Activated B cell treated with CpG ODN at 0.5 μM for 24 hours (primary cell): Measurements from ENCODE around the gene ABHD5. TPM values are rescaled to one million over a fixed set of nuclear protein-coding genes. Genes with fewer than 3 reads are reported as not detected.
"Not testable (repeated sequence)": the region's sequence is repeated elsewhere in the genome, so short reads cannot be mapped to it uniquely, and the experiment has no call there.

Experiments
- ATAC-seq: fragments of 200-7000 bp; cut with Tn5 transposase; one replicate; pipeline ENCODE4 v1.10.0; 2021; ENCODE audit warnings: low read depth, mild to moderate bottlenecking, moderate library complexity
- CTCF ChIA-PET: fragments of 350-600 bp; sonication (Branson Sonifier 250); formaldehyde crosslinking; loops from one replicate; lab custom pipeline; 2021; ENCODE audit warnings: antibody characterized with exemption; lab: Charles Lee
- POLR2A ChIA-PET: fragments of 350-600 bp; sonication (Branson Sonifier 250); formaldehyde crosslinking; loops from one replicate; lab custom pipeline; 2021; ENCODE audit warnings: antibody characterized with exemption; lab: Charles Lee
- DNase-seq: peaks from one replicate; pipeline ENCODE4 v3.0.0; 2022
- H3K27ac Mint-ChIP-seq: one replicate; pipeline ENCODE4 v1.8.0; 2020; ENCODE audit warnings: mixed read lengths
- H3K27me3 Mint-ChIP-seq: one replicate; pipeline ENCODE4 v1.8.0; 2021; ENCODE audit warnings: mixed read lengths
- H3K36me3 Mint-ChIP-seq: one replicate; pipeline ENCODE4 v1.8.0; 2021; ENCODE audit warnings: low read depth, mixed read lengths
- H3K4me1 Mint-ChIP-seq: one replicate; pipeline ENCODE4 v1.8.0; 2021; ENCODE audit warnings: mixed read lengths
- H3K4me3 Mint-ChIP-seq: one replicate; pipeline ENCODE4 v1.8.0; 2020; ENCODE audit warnings: mild to moderate bottlenecking, mixed read lengths
- H3K9me3 Mint-ChIP-seq: one replicate; pipeline ENCODE4 v1.8.0; 2020; ENCODE audit warnings: mixed read lengths
- intact Hi-C: fragments of 100-400 bp; cut with micrococcal nuclease; formaldehyde crosslinking; loops from one replicate; pipeline ENCODE4 v1.15.1; 2024
- total RNA-seq: library from RNA; stranded (reverse); gene quantifications from 2 replicates; pipeline ENCODE4 v1.2.3, GENCODE V29; 2022
- TF ChIP-seq, protein P1 (sequence below): fragments of 200-600 bp; IDR thresholded peaks from one replicate; pipeline ENCODE4 v1.8.0; 2022; ENCODE audit warnings: antibody characterized with exemption, mild to moderate bottlenecking

The ABHD5 gene
- total RNA-seq, 1 donor from 2014 or later = 6.0 TPM

DNA sequence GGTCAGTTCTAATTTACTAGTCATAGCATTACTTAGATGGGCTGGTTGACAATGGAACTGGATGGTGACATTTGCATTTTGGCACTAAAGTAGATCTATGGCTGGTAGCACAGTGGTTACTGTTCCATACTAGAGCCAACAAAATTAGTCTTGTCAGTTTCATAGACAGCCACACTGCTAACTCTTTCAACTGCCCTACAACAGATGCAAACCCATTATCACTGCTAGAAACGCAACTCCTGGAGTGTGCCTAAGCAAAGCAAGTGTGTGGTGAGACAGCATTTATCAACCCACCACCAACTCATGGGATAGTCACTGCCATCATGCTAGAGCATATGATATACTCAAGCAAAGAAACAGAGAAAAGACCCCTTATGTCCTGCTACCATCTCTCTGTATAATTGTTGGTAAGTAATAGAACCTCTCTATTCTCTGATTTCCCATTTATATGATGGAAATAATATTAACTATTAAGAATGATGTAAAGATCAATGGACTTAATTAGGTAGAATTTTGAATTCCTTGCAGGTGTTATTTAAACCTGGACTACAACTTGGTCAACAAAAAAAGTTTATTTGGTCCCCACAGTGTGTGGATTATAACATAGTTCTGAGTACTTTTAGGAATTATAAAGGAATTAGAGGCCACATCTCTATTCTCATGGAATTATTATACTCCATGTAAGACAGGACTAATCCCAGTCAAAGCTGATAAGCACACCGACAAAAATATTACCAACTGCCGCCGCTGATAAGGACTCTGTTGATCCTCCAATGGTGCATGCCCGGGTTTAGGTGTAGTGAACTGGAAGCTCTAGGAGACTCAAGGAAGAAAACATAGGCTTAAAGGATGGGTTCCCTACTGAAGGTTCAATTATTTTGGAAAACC, 19.9 kb upstream of the ABHD5 start:
- H3K27me3 Mint-ChIP-seq = peaks cover 22% of the 10 kb centered on the region
- ChIA-PET CTCF (no interaction called here), POLR2A (no interaction called here)
- intact Hi-C loops = no loop called here
- no peaks in the 10 kb centered on the region for H3K4me1 Mint-ChIP-seq
- no peaks in the 10 kb centered on the region for H3K36me3 Mint-ChIP-seq
- ATAC-seq = no peak
- H3K4me3 Mint-ChIP-seq = no peak overlapping the region
- TF ChIP-seq, protein P1, sequence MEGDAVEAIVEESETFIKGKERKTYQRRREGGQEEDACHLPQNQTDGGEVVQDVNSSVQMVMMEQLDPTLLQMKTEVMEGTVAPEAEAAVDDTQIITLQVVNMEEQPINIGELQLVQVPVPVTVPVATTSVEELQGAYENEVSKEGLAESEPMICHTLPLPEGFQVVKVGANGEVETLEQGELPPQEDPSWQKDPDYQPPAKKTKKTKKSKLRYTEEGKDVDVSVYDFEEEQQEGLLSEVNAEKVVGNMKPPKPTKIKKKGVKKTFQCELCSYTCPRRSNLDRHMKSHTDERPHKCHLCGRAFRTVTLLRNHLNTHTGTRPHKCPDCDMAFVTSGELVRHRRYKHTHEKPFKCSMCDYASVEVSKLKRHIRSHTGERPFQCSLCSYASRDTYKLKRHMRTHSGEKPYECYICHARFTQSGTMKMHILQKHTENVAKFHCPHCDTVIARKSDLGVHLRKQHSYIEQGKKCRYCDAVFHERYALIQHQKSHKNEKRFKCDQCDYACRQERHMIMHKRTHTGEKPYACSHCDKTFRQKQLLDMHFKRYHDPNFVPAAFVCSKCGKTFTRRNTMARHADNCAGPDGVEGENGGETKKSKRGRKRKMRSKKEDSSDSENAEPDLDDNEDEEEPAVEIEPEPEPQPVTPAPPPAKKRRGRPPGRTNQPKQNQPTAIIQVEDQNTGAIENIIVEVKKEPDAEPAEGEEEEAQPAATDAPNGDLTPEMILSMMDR = no peak
- H3K9me3 Mint-ChIP-seq = no peaks in the 10 kb centered on the region
- no peak overlapping the region for H3K27ac Mint-ChIP-seq
- no peak for DNase-seq

DNA sequence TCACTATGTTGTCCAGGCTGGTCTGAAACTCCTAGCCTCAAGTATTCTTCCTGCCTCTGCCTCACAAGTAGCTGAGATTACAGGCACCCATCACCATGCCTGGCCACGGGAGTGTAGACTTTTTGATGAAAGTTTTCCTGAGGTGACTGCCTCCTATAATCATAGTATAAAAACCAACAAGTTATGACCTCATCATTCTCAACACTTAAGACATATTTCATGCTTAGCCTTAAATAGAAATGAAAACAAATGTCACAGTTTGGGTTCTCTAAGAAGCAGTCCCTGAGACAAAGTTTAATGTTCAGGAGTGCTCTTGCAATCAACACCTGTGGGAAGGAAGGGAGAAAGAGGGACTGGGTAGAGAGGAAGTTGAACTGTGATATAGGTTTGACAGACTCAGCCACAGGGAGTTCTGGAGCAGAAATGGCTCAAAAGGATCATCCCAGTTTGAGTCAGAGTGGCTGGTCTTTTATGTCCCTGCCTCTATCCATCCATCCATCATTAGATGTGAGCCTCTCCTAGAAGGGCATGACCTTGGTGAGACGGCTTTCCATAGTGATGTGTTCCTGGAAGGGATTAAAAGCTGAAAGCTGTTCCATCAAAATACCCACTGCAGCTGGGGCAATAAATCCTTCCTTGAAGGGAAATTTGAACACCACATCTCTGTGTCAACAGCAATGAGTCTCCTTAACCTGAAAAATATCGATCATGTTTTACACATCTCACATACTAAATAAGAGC, 16.2 kb upstream of the ABHD5 start:
- peaks cover 3% of the 10 kb centered on the region for H3K9me3 Mint-ChIP-seq
- intact Hi-C loops = no loop called here

DNA sequence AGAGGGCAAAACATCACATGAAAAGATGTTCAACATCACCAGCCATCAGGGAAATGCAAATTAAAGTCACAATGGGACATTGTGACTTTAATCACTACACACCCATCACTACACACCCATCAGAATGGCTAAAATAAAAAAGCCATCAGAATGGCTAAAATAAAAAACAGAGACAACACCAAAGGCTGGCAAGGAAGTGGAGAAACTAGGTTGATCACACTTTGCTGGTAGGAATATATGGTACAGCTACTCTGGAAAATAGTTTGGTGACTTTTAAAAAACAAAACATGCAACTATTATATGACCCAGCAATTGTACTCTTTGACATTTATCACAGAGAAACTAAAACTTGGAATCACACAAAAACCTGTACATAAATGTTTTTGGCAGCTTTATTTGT, 15.1 kb upstream of the ABHD5 start:
- Mint-ChIP-seq H3K4me1 (no peaks in the 10 kb centered on the region), H3K4me3 (no peak overlapping the region), H3K9me3 (peaks cover 3% of the 10 kb centered on the region), H3K27me3 (peaks cover 14% of the 10 kb centered on the region), H3K27ac (no peak overlapping the region), H3K36me3 (no peaks in the 10 kb centered on the region)
- TF ChIP-seq, protein P1 = no peak
- no peak for ATAC-seq
- intact Hi-C loops = no loop called here
- DNase-seq = no peak
- CTCF ChIA-PET = no interaction called here
- POLR2A ChIA-PET = no interaction called here

More for the DNA sequence above, 16.2 kb upstream of the ABHD5 start:
- TF ChIP-seq, protein P1 = no peak
- no peak overlapping the region for H3K4me3 Mint-ChIP-seq
- no peaks in the 10 kb centered on the region for H3K36me3 Mint-ChIP-seq
- H3K27ac Mint-ChIP-seq = no peak overlapping the region
- no peaks in the 10 kb centered on the region for H3K4me1 Mint-ChIP-seq
- DNase-seq (no peak), ATAC-seq (no peak)
- POLR2A ChIA-PET = no interaction called here
- CTCF ChIA-PET = no interaction called here
- H3K27me3 Mint-ChIP-seq = peaks cover 17% of the 10 kb centered on the region

DNA sequence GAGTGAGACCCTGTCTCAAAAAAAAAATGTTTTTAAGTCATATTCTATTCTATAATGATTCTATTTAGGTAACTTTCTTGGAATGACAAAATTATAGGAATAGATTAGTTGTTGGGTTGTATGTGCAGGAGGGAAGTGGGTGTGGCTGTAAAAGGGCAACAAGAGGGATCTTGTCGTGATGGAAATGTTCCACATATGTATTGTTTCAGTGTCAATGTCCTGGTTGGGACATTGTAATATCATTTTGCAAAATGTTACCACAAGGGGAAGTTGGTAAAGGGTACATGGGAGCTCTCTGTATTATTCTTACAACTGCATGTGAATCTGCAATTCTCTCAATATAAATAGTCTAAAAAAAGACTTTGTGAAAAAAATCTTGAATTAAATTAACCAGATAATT, 14.3 kb upstream of the ABHD5 start:
- Mint-ChIP-seq H3K4me1 (no peaks in the 10 kb centered on the region), H3K36me3 (no peaks in the 10 kb centered on the region), H3K4me3 (no peak overlapping the region), H3K27ac (no peak overlapping the region), H3K27me3 (peaks cover 12% of the 10 kb centered on the region), H3K9me3 (peaks cover 3% of the 10 kb centered on the region)
- TF ChIP-seq, protein P1 = no peak
- no peak for DNase-seq
- POLR2A ChIA-PET = no interaction called here
- CTCF ChIA-PET = no interaction called here
- ATAC-seq = no peak
- intact Hi-C loops = no loop called here

DNA sequence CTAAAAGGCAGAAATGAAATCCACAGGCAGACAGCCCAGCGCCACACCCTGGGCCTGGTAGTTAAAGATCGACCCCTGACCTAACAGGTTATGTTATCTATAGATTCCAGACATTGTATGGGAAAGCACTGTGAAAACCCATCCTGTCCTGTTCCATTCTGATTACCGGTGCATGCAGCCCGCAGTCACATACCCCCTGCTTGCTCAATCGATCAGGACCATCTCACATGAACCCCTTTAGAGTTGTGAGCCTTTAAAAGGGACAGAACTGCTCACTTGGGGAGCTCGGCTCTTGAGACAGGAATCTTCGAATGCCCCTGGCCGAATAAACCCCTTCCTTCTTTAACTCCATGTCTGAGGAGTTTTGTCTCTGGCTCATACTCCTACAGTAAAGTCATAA, 12.4 kb upstream of the ABHD5 start:
- ATAC-seq, H3K36me3 Mint-ChIP-seq, intact Hi-C loops, DNase-seq, H3K9me3 Mint-ChIP-seq, H3K4me3 Mint-ChIP-seq, H3K27me3 Mint-ChIP-seq, H3K27ac Mint-ChIP-seq, POLR2A ChIA-PET, CTCF ChIA-PET, H3K4me1 Mint-ChIP-seq: not testable (repeated sequence)

DNA sequence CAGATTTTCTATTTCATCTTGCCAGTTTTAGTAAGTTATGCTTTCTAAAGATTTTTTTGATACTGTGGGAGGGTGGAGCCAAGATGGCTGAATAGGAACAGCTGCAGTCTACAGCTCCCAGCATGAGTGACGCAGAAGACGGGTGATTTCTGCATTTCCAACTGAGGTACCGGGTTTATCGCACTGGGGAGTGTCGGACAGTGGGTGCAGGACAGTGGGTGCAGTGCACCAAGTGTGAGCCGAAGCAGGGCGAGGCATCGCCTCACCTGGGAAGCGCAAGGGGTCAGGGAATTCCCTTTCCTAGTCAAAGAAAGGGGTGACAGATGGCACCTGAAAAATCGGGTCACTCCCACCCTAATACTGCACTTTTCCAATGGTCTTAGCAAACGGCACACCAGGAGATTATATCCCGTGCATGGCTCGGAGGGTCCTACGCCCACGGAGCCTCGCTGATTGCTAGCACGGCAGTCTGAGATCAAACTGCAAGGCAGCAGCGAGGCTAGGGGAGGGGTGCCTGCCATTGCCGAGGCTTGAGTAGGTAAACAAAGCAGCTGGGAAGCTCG, 11.8 kb upstream of the ABHD5 start:
- H3K4me1 Mint-ChIP-seq, H3K27me3 Mint-ChIP-seq, H3K27ac Mint-ChIP-seq, CTCF ChIA-PET, intact Hi-C loops, H3K4me3 Mint-ChIP-seq, POLR2A ChIA-PET, ATAC-seq, H3K36me3 Mint-ChIP-seq, DNase-seq, H3K9me3 Mint-ChIP-seq: not testable (repeated sequence)

DNA sequence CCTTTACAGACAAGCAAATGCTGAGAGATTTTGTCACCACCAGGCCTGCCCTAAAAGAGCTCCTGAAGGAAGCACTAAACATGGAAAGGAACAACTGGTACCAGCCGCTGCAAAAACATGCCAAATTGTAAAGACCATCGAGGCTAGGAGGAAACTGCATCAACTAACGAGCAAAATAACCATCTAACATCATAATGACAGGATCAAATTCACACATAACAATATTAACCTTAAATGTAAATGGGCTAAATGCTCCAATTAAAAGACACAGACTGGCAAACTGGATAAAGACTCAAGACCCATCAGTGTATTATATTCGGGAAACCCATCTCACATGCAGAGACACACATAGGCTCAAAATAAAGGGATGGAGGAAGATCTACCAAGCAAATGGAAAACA, 9.9 kb upstream of the ABHD5 start:
- H3K4me1 Mint-ChIP-seq, H3K4me3 Mint-ChIP-seq, H3K27me3 Mint-ChIP-seq, H3K9me3 Mint-ChIP-seq, intact Hi-C loops, DNase-seq, H3K36me3 Mint-ChIP-seq, CTCF ChIA-PET, ATAC-seq, POLR2A ChIA-PET, H3K27ac Mint-ChIP-seq: not testable (repeated sequence)
